Duodenal mucosa (tissue), 2 donors: ENCODE data around the gene C1orf141.
A peak's percentile ranks its signal among the peaks of the same experiment; 100 is the strongest.
"Not testable (repeated sequence)": the region's sequence is repeated elsewhere in the genome, so short reads cannot be mapped to it uniquely, and the experiment has no call there.

ENCODE experiments used
- H3K27ac ChIP-seq: one replicate; pipeline ENCODE4 v1.7.0; 2013; ENCODE audit warnings: low read depth, low read length
- H3K27me3 ChIP-seq, 2 donors: one replicate each; pipeline ENCODE4 v1.7.0; 2013; ENCODE audit warnings: low read length in 2 of 2, control low read depth in 1 of 2; ENCODE audit not compliant: insufficient read depth in 2 of 2, control insufficient read depth in 1 of 2
- H3K36me3 ChIP-seq, 2 donors: one replicate each; pipeline ENCODE4 v1.7.0; 2013; ENCODE audit warnings: low read length in 2 of 2, control low read depth in 1 of 2; ENCODE audit not compliant: insufficient read depth in 2 of 2, control insufficient read depth in 1 of 2
- H3K4me1 ChIP-seq, 2 donors: one replicate each; pipeline ENCODE4 v1.7.0; 2013; ENCODE audit warnings: low read length in 2 of 2, control low read depth in 1 of 2; ENCODE audit not compliant: insufficient read depth in 2 of 2, control insufficient read depth in 1 of 2
- H3K4me3 ChIP-seq, 2 donors: one replicate each; pipeline ENCODE4 v1.7.0; 2013; ENCODE audit warnings: low read length in 2 of 2, low read depth in 1 of 2
- H3K9ac ChIP-seq, 2 donors: one replicate each; pipeline ENCODE4 v1.7.0; 2013; ENCODE audit warnings: low read length in 2 of 2, low read depth in 1 of 2
- H3K9me3 ChIP-seq, 2 donors: one replicate each; pipeline ENCODE4 v1.7.0; 2013; ENCODE audit warnings: low read length in 2 of 2, control low read depth in 1 of 2; ENCODE audit not compliant: control insufficient read depth in 1 of 2

C1orf141 gene

GRCh38 chr1:67067655-67068054, 67.1 kb downstream of the C1orf141 start:
- H3K36me3 ChIP-seq, H3K27me3 ChIP-seq, H3K4me3 ChIP-seq, H3K4me1 ChIP-seq, H3K27ac ChIP-seq, H3K9ac ChIP-seq: not testable (repeated sequence)
- peaks cover 7 to 13% of the 10 kb centered on the region in 2 donors for H3K9me3 ChIP-seq

GRCh38 chr1:67062412-67062811, 72.4 kb downstream of the C1orf141 start:
- H3K9ac ChIP-seq: no peak overlapping the region
- H3K36me3 ChIP-seq: no peaks in the 10 kb centered on the region
- no peak overlapping the region for H3K4me3 ChIP-seq
- no peak overlapping the region for H3K27ac ChIP-seq
- no peaks in the 10 kb centered on the region for H3K4me1 ChIP-seq
- peaks cover 0 to 3% of the 10 kb centered on the region in 2 donors for H3K9me3 ChIP-seq
- H3K27me3 ChIP-seq: no peaks in the 10 kb centered on the region

- Histone ChIP-seq H3K9ac (no peak overlapping the region), H3K4me3 (no peak overlapping the region), H3K4me1 (no peaks in the 10 kb centered on the region), H3K9me3 (no peaks in the 10 kb centered on the region), H3K27ac (peak overlapping the region; percentile 6), H3K36me3 (no peaks in the 10 kb centered on the region), H3K27me3 (no peaks in the 10 kb centered on the region)
Observed at GRCh38 chr1:67061266-67061665, 73.5 kb downstream of the C1orf141 start.

GRCh38 chr1:67060811-67061218, 74.0 kb downstream of the C1orf141 start:
- Histone ChIP-seq H3K4me1 (no peaks in the 10 kb centered on the region), H3K36me3 (no peaks in the 10 kb centered on the region), H3K9me3 (no peaks in the 10 kb centered on the region), H3K9ac (no peak overlapping the region), H3K27ac (peak overlapping the region; percentile 6), H3K4me3 (no peak overlapping the region), H3K27me3 (no peaks in the 10 kb centered on the region)

- Histone ChIP-seq H3K27ac (no peak overlapping the region), H3K27me3 (no peaks in the 10 kb centered on the region), H3K9ac (no peak overlapping the region), H3K4me3 (no peak overlapping the region), H3K9me3 (no peaks in the 10 kb centered on the region), H3K4me1 (peaks cover 0 to 5% of the 10 kb centered on the region in 2 donors), H3K36me3 (no peaks in the 10 kb centered on the region)
Observed at GRCh38 chr1:67059346-67059745, 75.4 kb downstream of the C1orf141 start.

- H3K9me3 ChIP-seq: no peaks in the 10 kb centered on the region
- H3K9ac ChIP-seq: no peak overlapping the region
- no peaks in the 10 kb centered on the region for H3K27me3 ChIP-seq
- H3K4me3 ChIP-seq: no peak overlapping the region
- no peaks in the 10 kb centered on the region for H3K36me3 ChIP-seq
- peaks cover 0 to 5% of the 10 kb centered on the region in 2 donors for H3K4me1 ChIP-seq
- H3K27ac ChIP-seq: no peak overlapping the region
Observed at GRCh38 chr1:67058761-67059160, 76.0 kb downstream of the C1orf141 start.

- Histone ChIP-seq H3K4me1 (peaks cover 0 to 5% of the 10 kb centered on the region in 2 donors), H3K4me3 (no peak overlapping the region), H3K27me3 (no peaks in the 10 kb centered on the region), H3K9me3 (no peaks in the 10 kb centered on the region), H3K36me3 (no peaks in the 10 kb centered on the region), H3K27ac (no peak overlapping the region), H3K9ac (no peak overlapping the region)
Observed at GRCh38 chr1:67058242-67058641, 76.5 kb downstream of the C1orf141 start.

GRCh38 chr1:67053785-67054772, 80.7 kb downstream of the C1orf141 start, which contains the start of gene SLC35D1:
Gene SLC35D1, minus strand, starts transcription at chr1:67054148. Its CDS starts 135 bp downstream, at chr1:67054013.
- H3K9me3 ChIP-seq: no peaks in the 10 kb centered on the region
- peak within 1 kb of the TSS; percentile 91 for H3K27ac ChIP-seq
- peaks cover 14 to 15% of the 10 kb centered on the region in 2 donors for H3K4me1 ChIP-seq
- H3K4me3 ChIP-seq: peak within 1 kb of the TSS; percentile 92 to 96
- no peaks in the 10 kb centered on the region for H3K27me3 ChIP-seq
- peaks cover 0 to 16% of the 10 kb centered on the region in 2 donors for H3K36me3 ChIP-seq
- H3K9ac ChIP-seq: peak within 1 kb of the TSS; percentile 83 to 97

- Histone ChIP-seq H3K27me3 (no peaks in the 10 kb centered on the region), H3K36me3 (peaks cover 3 to 22% of the 10 kb centered on the region in 2 donors), H3K9me3 (no peaks in the 10 kb centered on the region), H3K4me1 (peaks cover 14 to 15% of the 10 kb centered on the region in 2 donors), H3K9ac (peak overlapping the region; percentile 83 to 97), H3K27ac (peak overlapping the region; percentile 91), H3K4me3 (peak overlapping the region; percentile 92 to 96)
Observed at GRCh38 chr1:67053535-67053784, 81.3 kb downstream of the C1orf141 start.

- H3K4me1 ChIP-seq: peaks cover 14 to 15% of the 10 kb centered on the region in 2 donors
- no peaks in the 10 kb centered on the region for H3K27me3 ChIP-seq
- H3K36me3 ChIP-seq: peaks cover 3 to 26% of the 10 kb centered on the region in 2 donors
- peak overlapping the region; percentile 91 for H3K27ac ChIP-seq
- peak overlapping the region; percentile 83 to 97 for H3K9ac ChIP-seq
- no peaks in the 10 kb centered on the region for H3K9me3 ChIP-seq
- peak overlapping the region; percentile 92 to 96 for H3K4me3 ChIP-seq
Observed at GRCh38 chr1:67052741-67053534, 81.8 kb downstream of the C1orf141 start.
